NCI-H146 (cell line): ENCODE results near the gene CCN5.
"Not testable (repeated sequence)": the region's sequence is repeated elsewhere in the genome, so short reads cannot be mapped to it uniquely, and the experiment has no call there.

ENCODE experiments used
- DNase-seq: peaks from one replicate; lab custom pipeline; 2025; lab: John Stamatoyannopoulos, UW

Gene CCN5

GRCh38 chr20:44695295-44695673 is 19.9 kb upstream of the CCN5 start:
- no peak for DNase-seq

DNA sequence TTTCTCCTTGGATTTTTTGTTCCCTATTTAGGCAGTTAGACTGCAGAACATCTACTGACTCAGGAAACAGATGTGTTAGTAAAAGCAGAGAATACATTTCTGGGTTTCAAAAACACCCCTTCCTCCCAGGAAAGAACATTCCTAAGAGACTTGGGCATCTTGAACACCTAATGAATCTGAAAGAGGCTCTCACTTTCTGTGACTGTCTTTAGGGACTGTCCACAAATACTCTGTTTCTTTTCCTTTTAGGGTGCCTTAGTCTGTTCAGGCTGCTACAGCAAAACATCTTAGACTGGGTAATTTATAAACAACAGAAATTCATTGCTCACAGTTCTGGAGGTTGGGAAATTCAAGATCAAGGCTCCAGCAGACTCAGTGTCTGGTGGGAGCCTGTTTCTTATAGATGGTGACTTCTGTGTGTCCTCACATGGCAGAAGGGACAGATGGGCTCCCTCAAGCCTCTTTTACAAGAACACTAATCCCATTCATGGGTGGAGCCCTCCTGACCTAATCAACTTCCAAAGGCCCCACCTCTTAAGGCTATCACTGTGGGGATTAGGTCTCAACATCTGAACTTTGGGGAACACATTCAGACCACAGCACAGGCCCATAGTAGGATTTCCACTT is 19.4 kb upstream of the CCN5 start:
- no peak for DNase-seq

GRCh38 chr20:44696315-44696714 is 18.9 kb upstream of the CCN5 start:
- DNase-seq = no peak

GRCh38 chr20:44697041-44697440 is 18.1 kb upstream of the CCN5 start:
- not testable (repeated sequence) for DNase-seq

DNA sequence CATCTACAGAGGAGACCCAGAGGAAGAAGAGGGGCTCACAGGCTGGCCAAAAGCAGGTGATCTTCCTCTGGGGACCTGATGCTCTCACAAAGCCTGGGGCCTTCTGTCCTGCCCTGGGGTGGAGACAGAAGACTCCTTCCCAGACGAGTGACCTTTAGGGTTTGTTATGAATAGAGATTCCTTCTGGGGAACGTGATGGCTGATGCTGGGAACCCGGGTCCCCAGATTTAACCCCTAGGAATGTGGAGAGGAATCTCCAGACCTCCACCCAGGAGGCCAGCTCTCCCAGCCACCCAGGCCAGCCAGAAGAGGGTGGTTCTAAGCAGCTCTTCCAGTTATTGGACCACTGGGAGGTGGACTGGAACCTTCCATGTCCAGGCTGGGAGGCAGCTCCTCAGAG is 16.8 kb upstream of the CCN5 start:
- DNase-seq = no peak

DNA sequence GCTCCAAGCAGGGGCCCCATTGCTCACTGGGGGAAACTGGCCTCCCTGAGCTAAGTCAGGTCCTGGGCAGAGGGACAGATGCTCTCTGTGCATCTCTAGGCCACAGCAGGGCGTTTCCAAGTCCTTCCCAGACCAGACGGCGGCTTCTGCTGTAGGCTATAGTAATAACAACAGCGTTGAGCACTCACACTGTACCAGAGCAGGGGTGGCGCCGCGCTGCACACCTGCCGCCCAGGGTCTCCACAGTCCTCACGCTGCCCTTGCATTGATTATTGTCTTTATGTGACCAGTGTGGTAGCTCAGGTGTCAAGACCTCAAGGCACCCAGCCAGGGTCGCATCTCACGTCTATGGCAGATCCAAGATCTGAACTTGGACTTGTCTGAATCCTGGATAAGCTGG is 14.9 kb upstream of the CCN5 start:
- peak; percentile 77 for DNase-seq

DNA sequence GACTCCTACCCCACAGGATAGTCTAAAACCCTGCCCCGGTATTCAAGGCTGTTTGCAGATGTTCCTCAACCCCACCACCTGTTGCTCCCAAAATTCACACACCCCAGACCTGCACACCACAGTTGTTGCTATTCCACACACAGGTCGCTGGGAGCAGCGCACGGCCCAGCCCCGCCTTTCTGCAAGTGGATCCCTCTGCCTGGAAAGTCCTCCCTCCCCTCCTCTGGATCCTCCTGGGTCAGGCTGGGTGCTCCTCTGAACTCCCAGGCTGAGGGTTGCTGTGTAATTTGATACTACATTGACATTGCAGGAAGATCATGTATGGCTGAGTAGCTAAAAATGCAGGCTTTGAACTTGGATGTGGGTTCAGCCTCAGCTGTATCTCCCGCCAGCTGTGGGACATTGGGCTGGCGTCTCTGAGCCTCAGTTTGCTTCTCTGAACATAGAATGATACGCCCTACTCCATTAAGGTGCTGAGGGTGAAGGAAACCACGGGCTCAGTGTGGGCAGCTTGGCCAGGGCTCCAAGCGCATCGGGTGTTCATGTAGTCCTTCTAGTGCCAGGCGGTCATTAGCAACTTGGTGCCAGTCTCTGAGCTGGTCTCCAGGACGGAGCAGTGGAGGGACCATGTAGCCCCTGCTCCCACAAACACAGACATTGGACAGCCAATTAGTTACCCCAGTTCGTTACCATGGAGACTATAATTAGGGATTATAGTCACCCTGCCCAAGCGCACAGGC is 13.9 kb upstream of the CCN5 start:
- no peak for DNase-seq

- no peak for DNase-seq
Observed at GRCh38 chr20:44701858-44702256, 13.3 kb upstream of the CCN5 start.

GRCh38 chr20:44702776-44703175 is 12.4 kb upstream of the CCN5 start:
- DNase-seq = no peak

DNA sequence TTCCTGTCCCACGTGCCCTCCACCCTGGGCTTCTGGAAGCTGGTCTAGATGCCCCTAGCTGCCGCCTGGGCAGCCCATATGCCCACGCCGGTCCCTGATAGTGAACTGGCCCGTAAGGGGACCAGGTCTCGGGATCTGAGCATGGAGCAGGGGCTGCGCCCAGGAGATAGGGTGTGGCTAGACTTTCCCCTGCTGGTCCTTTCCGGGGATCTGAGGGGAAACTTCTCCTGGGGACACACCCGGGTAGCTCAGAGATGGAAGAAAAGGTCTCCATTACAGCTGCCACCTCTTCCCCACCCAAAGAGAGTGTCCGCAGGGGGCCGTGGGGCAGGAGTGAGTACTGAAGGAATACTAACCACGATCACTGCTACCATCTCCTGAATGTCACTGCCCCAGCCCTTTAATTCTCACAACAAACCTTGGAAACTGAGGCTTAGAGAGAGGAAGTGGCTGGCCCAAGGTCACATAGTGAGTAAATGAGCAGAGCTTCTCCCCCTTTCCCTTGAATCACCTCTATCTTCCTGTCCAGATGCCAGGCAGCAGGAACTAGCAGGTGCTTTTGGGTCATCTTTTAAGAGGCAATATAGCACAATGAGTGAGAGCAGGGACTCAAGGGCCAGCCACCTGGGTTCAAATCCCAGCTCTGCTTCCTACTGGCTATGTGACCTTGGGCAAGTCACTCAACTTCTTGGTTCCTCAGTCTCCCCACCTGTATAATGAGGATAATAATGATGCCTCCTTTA is 11.8 kb upstream of the CCN5 start:
- DNase-seq = no peak

DNA sequence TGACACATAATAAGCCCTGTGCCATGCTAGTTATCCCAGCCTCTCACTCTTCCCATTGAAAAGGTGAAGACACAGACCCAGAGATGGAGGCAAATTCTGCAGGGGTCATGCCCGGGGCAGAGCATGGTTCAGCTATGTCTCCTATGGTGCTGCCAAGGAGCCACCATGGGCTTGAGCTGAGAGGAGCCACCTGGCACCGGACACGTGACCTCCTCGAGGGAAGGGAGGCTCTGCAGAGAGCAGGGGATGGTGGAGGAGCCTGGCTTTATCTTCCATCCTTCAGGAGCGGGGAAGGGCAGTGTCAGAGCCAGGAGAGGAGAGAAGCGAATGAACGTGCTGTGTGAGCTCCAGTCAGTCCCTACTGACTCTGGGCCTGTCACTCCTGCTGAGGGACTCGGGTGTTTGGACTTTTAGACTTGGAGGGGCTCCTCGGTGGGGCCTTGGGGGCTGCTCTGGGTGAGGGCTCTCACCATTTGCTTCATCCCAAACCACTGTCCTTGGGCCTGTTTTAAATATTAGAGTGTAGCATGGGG is 11.1 kb upstream of the CCN5 start:
- DNase-seq = no peak

GRCh38 chr20:44704551-44704971 is 10.6 kb upstream of the CCN5 start:
- no peak for DNase-seq

GRCh38 chr20:44705364-44706094 is 9.6 kb upstream of the CCN5 start:
- no peak for DNase-seq

- no peak for DNase-seq
Observed at GRCh38 chr20:44706301-44707017, 8.7 kb upstream of the CCN5 start.

- DNase-seq = no peak
Observed at GRCh38 chr20:44707018-44707579, 8.1 kb upstream of the CCN5 start.

DNA sequence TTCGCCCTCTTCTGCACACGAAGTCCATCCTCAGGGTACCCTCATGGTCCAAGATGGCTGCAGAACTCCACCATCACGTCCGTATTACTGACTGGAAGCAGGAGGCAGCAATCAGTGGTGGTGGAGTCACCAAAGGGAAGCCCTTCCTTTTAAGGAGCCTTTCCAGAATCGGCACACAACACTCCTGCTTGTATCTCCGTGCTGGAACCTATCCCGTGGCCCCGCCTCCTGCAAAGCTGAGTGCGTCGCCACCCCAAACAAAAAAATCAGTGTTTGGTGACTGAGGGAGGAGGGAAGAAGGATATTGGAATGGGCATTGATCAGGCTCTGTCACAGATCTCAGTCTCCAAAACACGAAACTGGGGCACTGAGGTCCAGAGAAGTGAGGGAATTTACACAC is 5.8 kb upstream of the CCN5 start:
- no peak for DNase-seq

GRCh38 chr20:44709797-44710196 is 5.4 kb upstream of the CCN5 start:
- DNase-seq = no peak

GRCh38 chr20:44711237-44711636 is 3.9 kb upstream of the CCN5 start:
- DNase-seq = no peak

- DNase-seq = no peak
Observed at GRCh38 chr20:44714102-44714700, 968 bp upstream of the CCN5 start.

DNA sequence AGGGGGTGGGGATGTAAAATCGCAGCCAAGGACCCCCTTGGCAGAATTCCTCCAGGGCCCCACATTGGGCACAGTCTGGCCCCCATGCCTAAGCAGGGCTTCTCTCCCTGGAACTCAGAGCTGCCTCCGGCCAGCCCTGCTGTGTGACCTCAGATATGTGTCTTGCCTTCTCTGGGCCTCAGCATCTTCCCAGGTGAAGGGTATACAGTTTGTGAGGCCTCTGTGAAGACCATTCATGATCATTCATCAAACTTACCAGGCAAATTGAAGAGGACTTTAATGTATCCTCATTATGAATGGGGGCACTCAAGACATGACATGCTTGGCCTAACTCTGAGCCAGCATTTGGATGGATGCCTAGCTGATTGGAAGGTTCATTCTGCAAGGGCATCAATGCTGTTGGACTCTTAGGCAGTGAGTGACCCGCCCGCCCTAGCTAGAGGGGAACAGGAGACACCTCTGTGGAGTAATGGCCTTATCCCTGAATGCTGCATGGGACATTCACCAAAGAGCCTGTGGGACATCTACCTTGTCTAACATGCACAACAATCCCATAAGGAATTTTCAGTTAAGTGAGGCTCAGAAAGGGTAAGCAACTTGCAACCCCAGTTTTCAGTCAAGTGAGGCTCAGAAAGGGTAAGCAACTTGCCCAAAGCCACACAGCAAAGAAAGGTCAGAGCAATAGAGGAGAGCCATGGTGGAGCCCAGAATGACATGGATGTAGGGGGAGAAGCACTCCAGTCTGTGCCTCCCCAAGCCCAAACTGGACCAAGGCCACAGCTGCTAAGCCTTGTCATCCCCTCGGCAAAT is 535 bp downstream of the CCN5 start:
- no peak for DNase-seq
